Activated CD8-positive, alpha-beta T cell treated with anti-CD3 and anti-CD28 coated beads for 36 hours (primary cell): ENCODE measurements around the gene NACAD. TPM values are rescaled to one million over a fixed set of nuclear protein-coding genes. Genes with fewer than 3 reads are reported as not detected.

Source experiments
- ATAC-seq: fragments of 200-7000 bp; cut with Tn5 transposase; one replicate; pipeline ENCODE4 v1.10.0; 2021; ENCODE audit warnings: mild to moderate bottlenecking, moderate library complexity
- CTCF ChIA-PET: fragments of 350-600 bp; sonication (Branson Sonifier 250); formaldehyde crosslinking; loops from one replicate; lab custom pipeline; 2021; ENCODE audit warnings: antibody characterized with exemption; lab: Charles Lee
- POLR2A ChIA-PET: fragments of 350-600 bp; sonication (Branson Sonifier 250); formaldehyde crosslinking; loops from one replicate; lab custom pipeline; 2021; ENCODE audit warnings: antibody characterized with exemption; lab: Charles Lee
- DNase-seq: peaks from one replicate; pipeline ENCODE4 v3.0.0-alpha.2; 2020
- H3K27ac Mint-ChIP-seq: one replicate; pipeline ENCODE4 v1.8.0; 2021; ENCODE audit warnings: mild to moderate bottlenecking, mixed read lengths
- H3K27me3 Mint-ChIP-seq: one replicate; pipeline ENCODE4 v1.8.0; 2021; ENCODE audit warnings: mixed read lengths
- H3K36me3 Mint-ChIP-seq: one replicate; pipeline ENCODE4 v1.8.0; 2021; ENCODE audit warnings: low read depth, mixed read lengths
- H3K4me1 Mint-ChIP-seq: one replicate; pipeline ENCODE4 v1.8.0; 2021; ENCODE audit warnings: low read depth, mixed read lengths
- H3K4me3 Mint-ChIP-seq: one replicate; pipeline ENCODE4 v1.8.0; 2021; ENCODE audit warnings: mild to moderate bottlenecking, moderate library complexity, mixed read lengths
- H3K9me3 Mint-ChIP-seq: one replicate; pipeline ENCODE4 v1.8.0; 2021; ENCODE audit warnings: mixed read lengths
- intact Hi-C: fragments of 100-400 bp; cut with micrococcal nuclease; formaldehyde crosslinking; loops from one replicate; pipeline ENCODE4 v1.10.0; 2022
- total RNA-seq, 2 experiments: library from RNA; stranded (reverse); gene quantifications; one replicate each; pipeline ENCODE4 v1.2.3, GENCODE V29; 2021
- TF ChIP-seq, protein P1 (sequence below): fragments of 200-600 bp; IDR thresholded peaks from one replicate; pipeline ENCODE4 v1.8.0; 2022; ENCODE audit warnings: antibody characterized with exemption, mild to moderate bottlenecking

NACAD gene
- total RNA-seq, 2 experiments from 2014 or later, result 0.31 to 0.50 TPM

DNA sequence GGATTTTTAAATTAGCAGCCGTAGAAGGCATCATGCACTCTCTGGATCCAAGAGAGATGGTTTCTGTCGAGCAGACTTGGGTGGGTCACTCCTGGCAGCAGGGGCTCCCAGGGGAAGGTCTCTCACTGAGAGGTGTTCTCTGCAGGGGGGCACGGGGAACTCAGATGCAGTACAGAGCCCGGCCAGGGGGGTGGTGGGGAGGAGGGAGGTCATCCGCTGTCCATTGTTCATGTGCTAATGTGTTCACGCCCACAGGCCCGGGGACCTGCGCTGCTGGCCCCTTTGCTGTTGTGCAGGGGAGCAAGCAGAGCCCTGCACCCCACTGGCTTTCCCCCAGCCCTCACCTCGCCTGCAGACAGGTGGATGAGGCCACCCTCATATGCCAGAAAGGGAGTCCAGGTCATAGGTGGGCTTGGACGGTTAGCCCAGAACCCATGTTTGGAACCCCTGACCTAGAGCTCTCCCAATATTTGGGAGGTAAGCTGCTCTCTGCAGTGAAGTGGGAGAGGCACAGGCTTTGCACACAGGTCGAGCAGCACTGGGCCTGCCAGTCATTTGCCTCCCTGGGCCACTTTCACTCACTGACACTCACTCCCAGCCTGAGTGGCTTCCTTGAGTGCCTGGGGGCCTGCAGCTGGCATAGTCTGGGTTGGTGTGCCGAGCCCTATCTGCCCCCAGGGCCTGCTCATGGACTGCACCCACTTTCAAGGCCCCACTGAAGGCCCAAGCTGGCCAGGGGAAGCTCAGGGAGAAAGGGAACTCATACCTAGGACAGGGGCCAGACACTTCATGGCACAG is 35.3 kb upstream of the NACAD start:
- Mint-ChIP-seq H3K27ac (no peak overlapping the region), H3K36me3 (no peaks in the 10 kb centered on the region), H3K4me3 (no peak overlapping the region), H3K27me3 (no peaks in the 10 kb centered on the region), H3K4me1 (peaks cover 13% of the 10 kb centered on the region), H3K9me3 (no peaks in the 10 kb centered on the region)
- ATAC-seq, result no peak
- ChIA-PET CTCF (interaction anchor here (0.7 to 6.3 kb wide), 2 partner anchors 12 to 151 kb away, joined by 3 to 41 read pairs; no protein-coding TSS in a partner anchor), POLR2A (interaction anchor here (0.8 to 3.0 kb wide), 4 partner anchors 11 to 275 kb away, joined by 3 to 19 read pairs (median 3); partner anchors contain the start of gene TBRG4)
- no peak for DNase-seq
- intact Hi-C loops, result no loop called here
- TF ChIP-seq, protein P1, sequence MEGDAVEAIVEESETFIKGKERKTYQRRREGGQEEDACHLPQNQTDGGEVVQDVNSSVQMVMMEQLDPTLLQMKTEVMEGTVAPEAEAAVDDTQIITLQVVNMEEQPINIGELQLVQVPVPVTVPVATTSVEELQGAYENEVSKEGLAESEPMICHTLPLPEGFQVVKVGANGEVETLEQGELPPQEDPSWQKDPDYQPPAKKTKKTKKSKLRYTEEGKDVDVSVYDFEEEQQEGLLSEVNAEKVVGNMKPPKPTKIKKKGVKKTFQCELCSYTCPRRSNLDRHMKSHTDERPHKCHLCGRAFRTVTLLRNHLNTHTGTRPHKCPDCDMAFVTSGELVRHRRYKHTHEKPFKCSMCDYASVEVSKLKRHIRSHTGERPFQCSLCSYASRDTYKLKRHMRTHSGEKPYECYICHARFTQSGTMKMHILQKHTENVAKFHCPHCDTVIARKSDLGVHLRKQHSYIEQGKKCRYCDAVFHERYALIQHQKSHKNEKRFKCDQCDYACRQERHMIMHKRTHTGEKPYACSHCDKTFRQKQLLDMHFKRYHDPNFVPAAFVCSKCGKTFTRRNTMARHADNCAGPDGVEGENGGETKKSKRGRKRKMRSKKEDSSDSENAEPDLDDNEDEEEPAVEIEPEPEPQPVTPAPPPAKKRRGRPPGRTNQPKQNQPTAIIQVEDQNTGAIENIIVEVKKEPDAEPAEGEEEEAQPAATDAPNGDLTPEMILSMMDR, result no peak

DNA sequence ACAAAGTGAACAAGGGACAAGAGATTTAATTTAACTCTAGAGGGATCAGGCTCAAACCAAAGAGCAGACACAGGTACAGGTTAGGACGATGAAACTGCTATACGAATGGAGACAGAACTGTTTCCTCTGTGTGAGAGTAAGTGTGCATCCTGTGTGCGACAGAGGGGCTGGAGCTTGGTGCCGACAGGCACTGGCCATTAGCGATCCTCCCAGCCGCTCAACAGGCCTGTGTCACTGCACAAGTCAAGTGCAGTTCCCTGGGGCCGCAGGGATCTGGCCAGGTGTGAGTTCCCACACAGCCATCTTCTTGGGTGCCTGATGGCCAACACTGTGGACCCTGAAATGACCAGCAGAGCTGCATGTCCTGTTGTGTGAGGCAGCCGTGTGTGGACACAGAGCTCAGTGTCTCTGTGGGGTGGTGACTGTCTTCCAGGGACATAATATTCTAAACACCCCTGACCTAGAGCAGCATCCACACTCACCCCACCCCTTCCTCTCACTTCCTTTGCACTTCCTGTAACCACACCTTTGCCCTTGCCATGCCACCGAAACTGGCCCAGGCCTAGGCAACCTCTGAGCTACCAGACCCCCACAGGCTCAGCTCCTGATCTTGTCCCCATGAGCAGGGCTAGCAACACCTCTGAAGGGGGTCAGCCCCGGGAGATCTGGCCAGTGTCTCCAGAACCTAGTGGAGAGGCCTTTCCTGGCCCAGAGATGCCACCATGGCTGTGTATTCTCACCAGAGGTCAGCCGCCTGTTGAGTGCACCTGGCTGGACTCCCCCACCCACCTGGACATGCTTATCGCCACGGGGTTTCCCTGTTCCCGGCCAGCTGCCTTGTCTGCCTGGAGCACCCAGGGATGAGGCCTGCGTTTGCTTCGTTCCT is 34.4 kb upstream of the NACAD start:
- H3K27ac Mint-ChIP-seq, result peak overlapping the region; percentile 85
- H3K9me3 Mint-ChIP-seq, result no peaks in the 10 kb centered on the region
- CTCF ChIA-PET, result interaction anchor here (0.7 to 6.3 kb wide), 3 partner anchors 12 to 150 kb away, joined by 3 to 41 read pairs (median 3); partner anchors contain the start of gene TBRG4
- ATAC-seq (peak; percentile 48), DNase-seq (no peak)
- no peaks in the 10 kb centered on the region for H3K27me3 Mint-ChIP-seq
- H3K4me1 Mint-ChIP-seq, result peaks cover 13% of the 10 kb centered on the region
- H3K36me3 Mint-ChIP-seq, result no peaks in the 10 kb centered on the region
- no peak overlapping the region for H3K4me3 Mint-ChIP-seq
- intact Hi-C loops, result no loop called here
- POLR2A ChIA-PET, result interaction anchor here (0.8 to 3.0 kb wide), 5 partner anchors 10 to 275 kb away, joined by 3 to 19 read pairs (median 3); partner anchors contain the start of gene TBRG4
- TF ChIP-seq, protein P1, result no peak

DNA sequence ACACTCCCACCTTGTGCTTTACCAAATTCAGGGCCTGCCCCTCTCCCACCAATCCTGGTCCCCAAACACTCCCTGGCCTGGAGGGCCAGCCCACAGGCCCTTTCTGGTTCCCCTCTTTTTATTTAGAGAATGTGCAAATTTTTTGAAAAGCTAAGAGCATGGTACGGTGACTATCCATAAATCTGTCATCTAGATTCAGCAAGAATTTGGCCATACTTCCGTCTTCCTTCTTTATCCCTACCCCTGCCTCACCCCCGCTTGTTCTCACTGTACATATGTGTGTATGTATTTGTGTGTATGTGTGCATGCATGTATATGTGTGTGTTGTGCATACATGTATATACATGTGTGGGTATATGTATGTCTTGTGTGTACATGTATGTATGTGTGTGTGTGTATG is 30.8 kb upstream of the NACAD start:
- TF ChIP-seq, protein P1, result no peak
- ATAC-seq (no peak), DNase-seq (no peak)
- Mint-ChIP-seq H3K36me3 (no peaks in the 10 kb centered on the region), H3K9me3 (no peaks in the 10 kb centered on the region), H3K27me3 (no peaks in the 10 kb centered on the region), H3K4me1 (peaks cover 13% of the 10 kb centered on the region), H3K27ac (no peak overlapping the region), H3K4me3 (no peak overlapping the region)
- intact Hi-C loops, result no loop called here
- ChIA-PET CTCF (interaction anchor here (0.8 kb wide), 1 partner anchor 17 kb away, joined by 5 read pairs; no protein-coding TSS in a partner anchor), POLR2A (no interaction called here)

DNA sequence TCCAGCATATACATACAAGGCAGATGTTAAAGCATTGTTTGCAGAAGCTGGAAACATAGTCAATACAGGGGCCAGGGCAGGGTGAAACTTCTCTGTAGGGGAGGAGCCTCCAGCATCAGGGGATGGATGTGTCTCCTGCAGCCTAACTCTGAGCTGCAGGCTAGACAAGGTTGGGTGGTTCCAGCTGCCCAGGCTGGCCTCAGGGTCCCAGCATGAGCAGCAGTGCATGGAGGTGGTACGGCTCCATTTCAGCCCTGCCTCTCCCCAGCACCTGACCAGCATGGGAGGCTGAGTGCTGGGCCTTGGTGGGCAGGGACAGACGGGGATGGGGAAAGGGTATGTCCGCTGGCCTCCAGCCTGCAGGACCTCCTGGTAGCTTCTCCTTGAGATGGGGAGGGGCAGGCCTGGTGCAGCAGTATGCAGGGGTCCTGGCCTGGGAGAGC is 30.1 kb upstream of the NACAD start:
- CTCF ChIA-PET, result interaction anchor here (0.8 kb wide), 1 partner anchor 17 kb away, joined by 5 read pairs; no protein-coding TSS in a partner anchor
- H3K27me3 Mint-ChIP-seq, result no peaks in the 10 kb centered on the region
- intact Hi-C loops, result no loop called here
- POLR2A ChIA-PET, result no interaction called here
- TF ChIP-seq, protein P1, result no peak
- peaks cover 13% of the 10 kb centered on the region for H3K4me1 Mint-ChIP-seq
- DNase-seq, result no peak
- H3K36me3 Mint-ChIP-seq, result no peaks in the 10 kb centered on the region
- ATAC-seq, result no peak
- no peak overlapping the region for H3K4me3 Mint-ChIP-seq
- H3K27ac Mint-ChIP-seq, result no peak overlapping the region
- no peaks in the 10 kb centered on the region for H3K9me3 Mint-ChIP-seq
